GM13976 (cell line): Measurements from ENCODE around the gene ELMO1.

Experiments
- DNase-seq: peaks from one replicate; pipeline ENCODE4 v3.0.0; 2012; ENCODE audit warnings: low spot score
- in situ Hi-C: fragments of 300-500 bp; cut with MboI; formaldehyde crosslinking; loops from one replicate; pipeline ENCODE4 v1.12.0; 2022; ENCODE audit warnings: low sequenced_read_pairs, mixed read lengths, inconsistent platforms; ENCODE audit not compliant: unreplicated experiment
- TF ChIP-seq, protein P1 (sequence below): IDR thresholded peaks from 2 replicates; pipeline ENCODE4 v1.5.1; 2012; ENCODE audit warnings: borderline replicate concordance, mild to moderate bottlenecking; ENCODE audit not compliant: insufficient read depth; ENCODE audit errors: extremely low read depth, missing control alignments, control extremely low read depth

ELMO1 gene, protein sequence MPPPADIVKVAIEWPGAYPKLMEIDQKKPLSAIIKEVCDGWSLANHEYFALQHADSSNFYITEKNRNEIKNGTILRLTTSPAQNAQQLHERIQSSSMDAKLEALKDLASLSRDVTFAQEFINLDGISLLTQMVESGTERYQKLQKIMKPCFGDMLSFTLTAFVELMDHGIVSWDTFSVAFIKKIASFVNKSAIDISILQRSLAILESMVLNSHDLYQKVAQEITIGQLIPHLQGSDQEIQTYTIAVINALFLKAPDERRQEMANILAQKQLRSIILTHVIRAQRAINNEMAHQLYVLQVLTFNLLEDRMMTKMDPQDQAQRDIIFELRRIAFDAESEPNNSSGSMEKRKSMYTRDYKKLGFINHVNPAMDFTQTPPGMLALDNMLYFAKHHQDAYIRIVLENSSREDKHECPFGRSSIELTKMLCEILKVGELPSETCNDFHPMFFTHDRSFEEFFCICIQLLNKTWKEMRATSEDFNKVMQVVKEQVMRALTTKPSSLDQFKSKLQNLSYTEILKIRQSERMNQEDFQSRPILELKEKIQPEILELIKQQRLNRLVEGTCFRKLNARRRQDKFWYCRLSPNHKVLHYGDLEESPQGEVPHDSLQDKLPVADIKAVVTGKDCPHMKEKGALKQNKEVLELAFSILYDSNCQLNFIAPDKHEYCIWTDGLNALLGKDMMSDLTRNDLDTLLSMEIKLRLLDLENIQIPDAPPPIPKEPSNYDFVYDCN

GRCh38 chr7:37448636-37449361 lies at the start of gene ELMO1:
Gene ELMO1, minus strand, starts transcription at chr7:37448864. Its CDS starts 106,174 bp downstream, at chr7:37342690.
- in situ Hi-C loops = no loop called here
- peak; percentile 91 for DNase-seq
- TF ChIP-seq, protein P1, sequence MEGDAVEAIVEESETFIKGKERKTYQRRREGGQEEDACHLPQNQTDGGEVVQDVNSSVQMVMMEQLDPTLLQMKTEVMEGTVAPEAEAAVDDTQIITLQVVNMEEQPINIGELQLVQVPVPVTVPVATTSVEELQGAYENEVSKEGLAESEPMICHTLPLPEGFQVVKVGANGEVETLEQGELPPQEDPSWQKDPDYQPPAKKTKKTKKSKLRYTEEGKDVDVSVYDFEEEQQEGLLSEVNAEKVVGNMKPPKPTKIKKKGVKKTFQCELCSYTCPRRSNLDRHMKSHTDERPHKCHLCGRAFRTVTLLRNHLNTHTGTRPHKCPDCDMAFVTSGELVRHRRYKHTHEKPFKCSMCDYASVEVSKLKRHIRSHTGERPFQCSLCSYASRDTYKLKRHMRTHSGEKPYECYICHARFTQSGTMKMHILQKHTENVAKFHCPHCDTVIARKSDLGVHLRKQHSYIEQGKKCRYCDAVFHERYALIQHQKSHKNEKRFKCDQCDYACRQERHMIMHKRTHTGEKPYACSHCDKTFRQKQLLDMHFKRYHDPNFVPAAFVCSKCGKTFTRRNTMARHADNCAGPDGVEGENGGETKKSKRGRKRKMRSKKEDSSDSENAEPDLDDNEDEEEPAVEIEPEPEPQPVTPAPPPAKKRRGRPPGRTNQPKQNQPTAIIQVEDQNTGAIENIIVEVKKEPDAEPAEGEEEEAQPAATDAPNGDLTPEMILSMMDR = peak; percentile 37

- in situ Hi-C loops = no loop called here
- DNase-seq = no peak
- TF ChIP-seq, protein P1 = no peak
Observed at GRCh38 chr7:37497576-37497975, 48.9 kb upstream of the ELMO1 start.

- TF ChIP-seq, protein P1 = peak; percentile 18
- peak; percentile 55 for DNase-seq
- in situ Hi-C loops = no loop called here
Observed at GRCh38 chr7:37495574-37496184, 47.0 kb upstream of the ELMO1 start.

DNA sequence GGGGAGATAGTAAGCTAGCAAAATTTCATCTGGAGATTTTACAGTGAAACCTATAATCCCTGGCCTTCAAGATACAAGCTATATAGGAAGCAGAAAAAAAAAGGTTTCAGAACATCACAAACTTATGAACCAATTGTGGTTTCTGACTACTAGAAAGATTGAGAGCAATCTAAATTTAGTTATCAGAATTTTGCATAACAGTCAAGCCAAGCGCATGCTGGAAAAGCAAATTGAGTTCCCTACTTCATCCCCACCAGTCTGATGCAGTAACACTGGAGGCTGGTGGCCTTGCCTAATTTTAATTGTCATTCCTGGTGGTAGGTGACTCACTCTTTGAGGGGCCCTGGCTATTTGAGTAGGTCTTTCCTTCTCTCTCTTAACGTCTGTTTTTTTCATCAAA lies 46.3 kb upstream of the ELMO1 start:
- DNase-seq = peak; percentile 49
- TF ChIP-seq, protein P1 = no peak
- in situ Hi-C loops = no loop called here

DNA sequence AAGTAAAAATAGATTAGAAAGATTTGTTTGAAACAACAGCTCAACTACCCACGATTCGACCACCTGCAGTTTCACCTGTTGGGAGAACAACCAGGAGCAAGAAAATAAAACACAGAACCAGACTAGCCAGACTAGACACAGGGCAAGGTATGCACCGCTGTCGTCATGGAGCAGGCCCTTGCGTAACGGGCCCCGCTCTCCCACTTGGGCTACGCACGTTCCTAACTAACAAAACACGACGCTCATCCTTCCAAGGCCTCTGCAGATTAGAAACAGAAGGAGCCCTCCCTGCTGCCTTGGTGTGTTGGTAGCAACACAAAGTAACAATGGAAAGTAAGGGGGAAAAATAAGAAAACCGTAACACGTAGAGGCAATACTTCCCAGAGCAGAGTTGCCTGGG lies 45.1 kb upstream of the ELMO1 start:
- no peak for DNase-seq
- in situ Hi-C loops = no loop called here
- TF ChIP-seq, protein P1 = no peak

GRCh38 chr7:37493123-37493522 lies 44.5 kb upstream of the ELMO1 start:
- TF ChIP-seq, protein P1 = no peak
- no peak for DNase-seq
- in situ Hi-C loops = no loop called here
